Measurements from ENCODE around the gene SH3RF1. TPM values are rescaled to one million over a fixed set of nuclear protein-coding genes. Genes with fewer than 3 reads are reported as not detected.
A peak's percentile ranks its signal among the peaks of the same experiment; 100 is the strongest.

Gene SH3RF1
- total RNA-seq = under 1 TPM; 0.34 TPM

DNA sequence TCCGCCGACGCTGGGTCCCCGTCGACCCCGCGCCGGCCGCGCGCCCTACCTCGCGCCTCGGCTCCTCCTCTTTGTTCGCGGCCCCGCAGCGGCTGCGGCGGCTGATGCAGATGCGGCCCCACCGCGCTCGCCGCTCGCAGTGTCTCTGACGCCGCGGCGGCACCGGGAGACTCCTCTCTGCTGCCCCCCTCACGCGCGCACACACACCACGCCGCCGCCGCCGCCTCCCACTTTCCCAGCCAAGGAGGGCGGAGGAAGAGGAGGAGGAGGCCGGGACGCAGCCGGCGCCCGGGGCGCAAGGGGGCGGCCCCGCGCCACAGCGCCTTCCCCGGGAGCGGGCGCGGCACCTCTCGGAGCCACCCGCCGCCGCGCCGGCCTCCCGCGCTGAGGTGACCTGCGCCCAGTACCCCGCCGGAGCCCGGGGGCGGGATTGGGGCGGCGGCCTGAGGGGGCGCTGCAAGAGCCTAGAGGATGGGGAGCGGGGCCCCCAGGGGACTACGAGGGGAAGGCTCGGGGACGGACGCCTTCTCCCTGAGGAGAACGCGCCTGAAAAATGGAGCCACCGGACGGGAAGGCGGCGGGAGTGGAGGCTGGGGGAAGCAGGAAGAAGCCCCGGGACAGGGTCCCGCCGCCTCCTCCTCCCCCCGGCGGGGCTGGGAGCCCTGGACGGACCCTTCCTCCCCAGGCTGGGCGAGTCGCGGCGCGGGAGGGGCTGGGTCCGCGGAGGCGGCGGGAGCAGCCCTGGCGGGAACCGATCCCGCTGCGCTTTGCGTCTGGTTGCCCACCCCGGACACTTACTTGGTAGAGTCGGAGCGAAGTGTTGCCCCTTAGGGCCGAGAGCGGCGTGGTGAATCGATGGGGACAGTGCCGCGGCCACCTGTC, at the start of gene SH3RF1:
Gene SH3RF1, minus strand, starts transcription at position 147 of the 882 bp plus-strand sequence. CDS start 1,744 bp downstream, outside the sequence.
- Mint-ChIP-seq H3K27me3 (peaks cover 52% of the 10 kb centered on the region), H3K4me3 (peak within 1 kb of the TSS; percentile 72), H3K4me1 (ENCODE audit: low read depth) (peaks cover 5% of the 10 kb centered on the region), H3K36me3 (ENCODE audit: low read depth) (no peaks in the 10 kb centered on the region), H3K9me3 (no peaks in the 10 kb centered on the region), H3K27ac (no peak within 1 kb of the TSS)
- intact Hi-C loops (cut with micrococcal nuclease) = no loop called here
- ATAC-seq (peak; percentile 72), DNase-seq (peak; percentile 33)
- POLR2A ChIA-PET = no interaction called here
- CTCF ChIA-PET = interaction anchor here (1.0 kb wide), 1 partner anchor 214 kb away, joined by 3 read pairs; no protein-coding TSS in a partner anchor
- TF ChIP-seq, protein P1, sequence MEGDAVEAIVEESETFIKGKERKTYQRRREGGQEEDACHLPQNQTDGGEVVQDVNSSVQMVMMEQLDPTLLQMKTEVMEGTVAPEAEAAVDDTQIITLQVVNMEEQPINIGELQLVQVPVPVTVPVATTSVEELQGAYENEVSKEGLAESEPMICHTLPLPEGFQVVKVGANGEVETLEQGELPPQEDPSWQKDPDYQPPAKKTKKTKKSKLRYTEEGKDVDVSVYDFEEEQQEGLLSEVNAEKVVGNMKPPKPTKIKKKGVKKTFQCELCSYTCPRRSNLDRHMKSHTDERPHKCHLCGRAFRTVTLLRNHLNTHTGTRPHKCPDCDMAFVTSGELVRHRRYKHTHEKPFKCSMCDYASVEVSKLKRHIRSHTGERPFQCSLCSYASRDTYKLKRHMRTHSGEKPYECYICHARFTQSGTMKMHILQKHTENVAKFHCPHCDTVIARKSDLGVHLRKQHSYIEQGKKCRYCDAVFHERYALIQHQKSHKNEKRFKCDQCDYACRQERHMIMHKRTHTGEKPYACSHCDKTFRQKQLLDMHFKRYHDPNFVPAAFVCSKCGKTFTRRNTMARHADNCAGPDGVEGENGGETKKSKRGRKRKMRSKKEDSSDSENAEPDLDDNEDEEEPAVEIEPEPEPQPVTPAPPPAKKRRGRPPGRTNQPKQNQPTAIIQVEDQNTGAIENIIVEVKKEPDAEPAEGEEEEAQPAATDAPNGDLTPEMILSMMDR (IDR thresholded peaks at IDR 0.05) = no peak

DNA sequence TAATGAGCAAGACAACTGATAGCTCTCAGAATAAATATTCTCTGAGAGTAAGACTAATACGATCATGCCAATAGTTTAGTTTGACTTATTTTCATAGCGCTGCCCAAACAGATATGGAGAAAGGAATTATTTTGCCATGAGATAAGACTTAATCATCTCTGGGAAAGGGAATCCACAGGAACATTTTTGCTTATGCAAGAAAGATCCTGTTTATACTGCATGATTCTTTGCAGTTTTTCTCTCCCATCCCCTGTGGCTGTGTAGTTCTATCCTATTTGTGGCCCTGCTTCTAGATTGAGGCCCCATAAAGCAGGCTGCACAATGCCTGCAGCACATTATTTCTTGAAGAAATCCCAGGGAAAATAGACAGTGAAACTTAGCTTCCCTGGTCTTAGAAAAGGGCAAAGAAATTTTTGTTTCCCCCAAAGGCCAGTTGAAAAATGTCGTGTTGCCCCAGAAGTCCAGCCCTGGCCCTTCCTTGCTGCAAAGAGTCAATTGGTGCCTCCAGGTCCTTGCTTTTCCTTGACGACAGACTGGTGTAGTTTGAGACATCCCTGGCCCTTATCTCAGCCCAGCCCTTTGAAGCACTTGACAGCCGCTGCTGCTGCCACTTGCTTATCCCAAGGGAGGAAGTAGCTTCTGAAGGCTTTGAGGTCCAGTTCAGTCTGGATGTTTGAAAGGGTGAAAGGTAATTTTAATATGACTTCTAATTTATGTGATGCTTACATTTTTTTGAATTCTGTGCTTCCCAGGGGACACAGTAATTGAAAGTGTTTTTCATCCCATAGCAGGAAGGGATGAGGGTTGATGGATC, 45.0 kb upstream of the SH3RF1 start:
- no peak overlapping the region for H3K4me3 Mint-ChIP-seq
- TF ChIP-seq, protein P1 (IDR thresholded peaks at IDR 0.05) = no peak

DNA sequence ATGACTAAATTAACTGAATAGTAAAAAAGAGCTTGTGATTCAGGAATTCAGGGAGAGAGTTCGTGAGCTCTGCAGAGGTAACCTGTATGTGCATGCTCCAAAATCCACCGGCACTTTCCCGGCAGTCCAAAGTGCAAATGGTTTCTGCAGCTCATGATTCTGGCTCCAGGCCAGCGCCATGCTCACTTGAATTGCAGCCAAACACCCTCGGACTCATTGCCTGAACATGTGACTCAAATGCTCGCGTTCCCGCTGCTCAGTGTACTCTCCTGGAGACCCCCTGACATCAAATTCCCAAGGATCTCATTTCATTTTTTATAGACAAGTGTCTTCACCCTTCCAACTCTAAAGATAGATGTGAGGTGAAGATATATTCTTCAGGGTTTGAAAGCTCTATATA, 44.1 kb upstream of the SH3RF1 start:
- DNase-seq (no peak), ATAC-seq (no peak)
- no peak overlapping the region for H3K27ac Mint-ChIP-seq
- CTCF ChIA-PET = no interaction called here
- no peaks in the 10 kb centered on the region for H3K4me1 Mint-ChIP-seq (ENCODE audit: low read depth)
- H3K27me3 Mint-ChIP-seq = peaks cover 8% of the 10 kb centered on the region
- H3K9me3 Mint-ChIP-seq = no peaks in the 10 kb centered on the region
- POLR2A ChIA-PET = no interaction called here
- TF ChIP-seq, protein P1 (IDR thresholded peaks at IDR 0.05) = no peak
- intact Hi-C loops (cut with micrococcal nuclease) = no loop called here
- H3K36me3 Mint-ChIP-seq (ENCODE audit: low read depth) = no peaks in the 10 kb centered on the region
- no peak overlapping the region for H3K4me3 Mint-ChIP-seq

More for the DNA sequence above, 45.0 kb upstream of the SH3RF1 start:
- CTCF ChIA-PET = no interaction called here
- H3K4me1 Mint-ChIP-seq (ENCODE audit: low read depth) = no peaks in the 10 kb centered on the region
- peaks cover 8% of the 10 kb centered on the region for H3K27me3 Mint-ChIP-seq
- no peak overlapping the region for H3K27ac Mint-ChIP-seq
- intact Hi-C loops (cut with micrococcal nuclease) = no loop called here
- POLR2A ChIA-PET = no interaction called here
- ATAC-seq = no peak
- no peak for DNase-seq
- no peaks in the 10 kb centered on the region for H3K36me3 Mint-ChIP-seq (ENCODE audit: low read depth)
- no peaks in the 10 kb centered on the region for H3K9me3 Mint-ChIP-seq

DNA sequence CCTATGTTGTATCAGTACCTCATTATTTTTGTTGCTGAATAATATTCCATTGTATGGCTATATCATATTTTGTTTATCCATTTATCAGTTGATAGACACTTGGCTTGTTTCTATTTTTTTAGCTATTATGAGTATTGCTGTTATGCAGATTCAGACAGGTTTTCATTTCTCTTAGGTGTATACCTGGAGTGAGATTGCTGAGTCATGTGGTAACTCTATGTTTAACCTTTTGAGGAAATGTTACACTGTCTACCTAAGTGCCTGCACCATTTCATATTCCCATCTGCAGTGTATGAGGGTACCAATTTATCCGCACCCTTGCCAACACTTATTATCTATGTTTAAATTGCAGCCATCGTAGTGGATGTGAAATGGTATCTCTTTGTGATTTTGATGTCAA, 43.0 kb upstream of the SH3RF1 start:
- H3K4me1 Mint-ChIP-seq (ENCODE audit: low read depth) = no peaks in the 10 kb centered on the region
- H3K27me3 Mint-ChIP-seq = peaks cover 8% of the 10 kb centered on the region
- no peaks in the 10 kb centered on the region for H3K36me3 Mint-ChIP-seq (ENCODE audit: low read depth)
- TF ChIP-seq, protein P1 (IDR thresholded peaks at IDR 0.05) = no peak
- ATAC-seq (no peak), DNase-seq (no peak)
- no peak overlapping the region for H3K27ac Mint-ChIP-seq
- no peaks in the 10 kb centered on the region for H3K9me3 Mint-ChIP-seq
- intact Hi-C loops (cut with micrococcal nuclease) = no loop called here
- ChIA-PET CTCF (no interaction called here), POLR2A (no interaction called here)
- H3K4me3 Mint-ChIP-seq = no peak overlapping the region

Data from activated CD8-positive, alpha-beta T cell treated with anti-CD3 and anti-CD28 coated beads for 36 hours (primary cell).